ENCODE data around the gene ANTXRL.
"Not testable (repeated sequence)": the region's sequence is repeated elsewhere in the genome, so short reads cannot be mapped to it uniquely, and the experiment has no call there.

The ANTXRL gene

DNA sequence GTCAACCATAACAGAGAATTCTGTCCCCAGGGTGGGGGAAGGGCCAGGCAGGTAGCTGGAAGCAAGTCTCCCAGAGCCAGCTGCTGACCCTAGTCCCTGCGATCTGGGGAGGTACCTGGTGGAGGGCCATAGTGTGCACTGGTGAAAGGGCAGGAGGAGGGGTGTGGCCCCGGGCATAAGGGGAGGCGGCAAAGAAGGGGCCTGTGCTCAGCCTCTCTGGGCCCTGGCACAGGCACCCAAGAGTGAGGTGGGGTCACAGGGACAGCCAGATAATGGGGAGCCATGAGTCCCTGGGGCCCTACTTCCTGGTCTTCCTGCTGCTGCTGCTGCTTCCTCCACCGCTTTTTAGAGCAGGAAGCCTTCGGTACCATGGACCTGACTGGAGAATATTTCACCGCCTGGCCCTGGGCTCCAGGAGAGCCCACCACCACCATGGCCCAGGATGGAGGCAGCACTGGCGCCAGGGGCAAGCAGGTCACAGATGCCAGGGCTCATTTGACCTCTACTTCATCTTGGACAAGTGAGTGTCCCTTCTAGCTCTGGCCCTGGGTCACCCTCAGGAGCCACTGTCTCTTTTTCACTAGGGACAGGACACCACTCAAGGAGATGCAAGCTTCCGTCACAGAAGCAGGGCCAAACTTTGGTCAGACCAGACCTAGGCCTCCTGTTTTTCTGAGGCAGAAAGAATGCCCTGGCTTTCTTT lies at the start of gene ANTXRL:
Gene ANTXRL, plus strand, starts transcription at position 7 of the 703 bp plus-strand sequence. Its CDS starts 266 bp downstream, at position 273.
- DNase-seq, result peak; percentile 42

DNA sequence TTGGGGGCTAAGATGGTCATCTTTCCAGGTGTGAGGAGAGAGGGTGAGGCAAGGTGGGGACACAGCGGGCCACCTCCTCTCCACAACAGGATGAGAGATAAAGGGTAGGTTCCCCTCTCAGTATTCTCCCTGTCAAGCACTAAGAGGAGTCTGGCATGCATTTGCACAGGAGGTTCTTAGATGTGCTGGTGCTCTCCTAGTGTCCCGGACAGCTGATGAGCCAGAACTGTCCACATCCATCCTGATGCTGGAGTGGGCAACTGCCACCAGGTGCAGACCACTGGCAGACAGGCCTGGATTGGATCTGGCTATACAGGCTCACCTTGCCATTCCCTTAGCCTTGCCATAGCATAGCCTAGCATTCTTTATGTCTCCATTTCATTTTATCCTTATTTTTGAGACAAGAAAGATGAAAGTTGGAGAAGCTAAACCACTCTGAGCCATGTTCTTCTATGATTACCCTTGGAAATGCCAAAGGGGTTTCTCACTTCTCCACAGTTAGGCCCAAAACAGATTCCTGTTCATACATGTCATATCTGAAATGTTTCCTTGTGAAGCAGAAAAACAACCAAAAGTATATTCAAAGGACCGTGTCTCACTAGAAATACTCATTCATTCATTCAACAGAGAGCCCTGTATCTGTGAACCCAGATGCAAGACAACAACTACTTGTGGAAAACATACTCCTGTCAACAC lies 48.8 kb upstream of the ANTXRL start:
- peak; percentile 12 for DNase-seq

DNA sequence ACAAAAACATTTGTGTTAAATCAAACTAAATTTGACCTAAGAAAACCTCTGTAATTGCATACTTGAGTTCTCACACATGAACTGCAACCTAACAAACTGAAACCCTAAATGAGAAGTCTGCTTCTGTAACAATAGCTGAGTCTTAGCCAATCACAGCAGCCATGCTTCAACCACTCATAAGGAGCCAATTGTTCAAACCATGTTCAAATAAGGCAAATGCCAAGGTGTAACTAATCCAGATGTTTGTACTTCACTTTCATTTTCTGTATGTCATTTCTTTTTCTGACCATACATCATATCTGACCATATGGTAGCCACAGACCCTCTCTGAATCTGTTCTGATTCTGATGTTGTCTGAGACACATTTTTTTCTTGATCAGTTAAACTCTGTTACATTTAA lies 47.5 kb upstream of the ANTXRL start:
- DNase-seq, result no peak

DNA sequence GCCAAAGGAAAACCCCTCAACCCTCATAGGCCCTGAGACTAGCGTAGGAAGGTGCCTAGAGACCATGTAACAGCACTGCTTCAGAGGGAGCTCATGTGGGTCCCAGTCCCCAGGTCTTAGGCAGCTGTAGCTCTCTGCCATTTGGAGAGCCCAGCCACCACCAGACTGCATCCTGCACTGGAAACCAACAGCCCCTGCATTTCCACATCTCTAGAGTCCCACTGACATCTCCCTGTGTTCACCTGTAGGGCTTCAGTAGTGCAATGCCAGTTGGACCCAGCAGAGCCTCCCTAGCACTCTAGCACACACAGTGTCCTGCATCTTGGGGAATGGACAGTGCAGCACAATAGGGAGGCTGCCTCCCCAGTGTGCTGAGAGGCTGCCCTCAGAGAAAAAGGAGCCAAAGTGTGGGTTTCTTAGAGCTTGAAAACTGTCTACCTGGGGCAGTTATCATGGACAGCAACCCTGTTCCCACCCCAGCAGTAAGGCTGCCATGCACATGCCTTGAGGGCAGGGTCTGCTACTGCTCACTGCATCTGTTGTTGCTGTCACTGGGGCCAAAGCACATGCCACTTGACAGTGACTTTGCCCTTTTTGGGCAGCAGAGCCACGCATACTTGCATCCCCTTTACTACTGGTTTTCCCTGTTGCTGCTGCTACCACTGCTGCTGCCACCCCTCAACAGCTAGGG lies 46.7 kb upstream of the ANTXRL start:
- peak; percentile 10 for DNase-seq

DNA sequence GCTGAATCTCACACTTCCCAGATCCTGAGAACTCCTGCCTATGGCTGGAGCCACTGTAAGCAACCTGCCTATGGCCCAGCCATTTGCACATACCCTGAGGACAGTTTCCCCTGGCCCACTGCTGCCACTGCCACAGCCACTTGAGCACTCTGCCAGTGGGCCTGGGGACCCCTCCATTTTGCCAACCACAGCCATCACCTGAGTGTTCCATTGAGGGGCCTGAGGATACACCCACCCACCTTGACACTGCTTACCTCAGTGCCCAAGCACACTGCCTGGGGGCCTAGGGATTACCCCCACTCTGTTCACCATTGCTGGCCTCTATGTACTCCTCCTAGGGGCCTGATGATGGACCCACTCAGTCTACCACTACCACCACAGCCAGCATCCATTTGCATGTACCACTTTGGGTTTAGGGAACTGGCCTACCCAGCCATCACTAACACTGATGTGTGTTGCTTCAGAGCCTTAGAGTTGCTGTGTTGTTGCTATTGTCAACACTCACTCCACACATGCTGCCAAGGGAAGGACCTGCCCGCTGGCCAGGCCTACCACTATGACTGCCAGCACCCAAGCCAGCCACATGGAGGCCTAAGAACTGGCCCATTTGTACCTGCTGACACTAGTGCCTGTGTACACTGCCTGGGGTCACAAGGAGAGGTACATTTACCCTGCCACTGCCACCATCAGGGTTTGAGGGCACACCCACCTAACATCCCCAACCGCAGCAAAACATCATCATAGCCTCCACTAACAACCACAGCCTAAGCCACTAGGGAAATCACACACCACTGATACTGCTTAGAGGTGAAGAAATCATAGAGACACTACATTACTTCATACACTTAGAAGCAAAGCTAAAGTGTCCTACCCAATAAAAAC lies 45.9 kb upstream of the ANTXRL start:
- peak; percentile 40 for DNase-seq

DNA sequence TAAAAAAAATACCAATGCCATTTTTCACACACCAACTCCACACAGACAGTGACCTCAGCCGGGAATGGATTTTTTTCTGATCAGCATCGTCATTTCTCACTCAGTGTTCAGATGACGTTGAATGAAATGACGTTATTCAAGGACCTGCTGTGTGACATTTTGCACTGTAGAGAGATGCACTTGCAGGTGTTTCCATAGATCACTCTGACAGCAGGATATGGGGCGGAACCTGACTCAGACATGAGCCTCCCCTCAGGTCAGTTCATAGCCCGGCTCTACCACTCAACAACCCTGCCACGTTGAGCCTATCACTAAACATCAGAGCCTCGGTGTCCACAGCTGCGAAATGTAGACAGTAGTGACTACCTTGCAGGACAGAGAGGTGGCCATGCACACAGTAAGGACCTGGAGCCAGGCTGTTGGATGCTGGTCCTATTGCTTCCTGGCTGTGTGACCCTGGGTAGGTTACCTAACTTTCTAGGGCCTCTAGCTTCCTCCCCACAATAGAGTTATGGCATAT lies 41.4 kb upstream of the ANTXRL start:
- peak; percentile 22 for DNase-seq

DNA sequence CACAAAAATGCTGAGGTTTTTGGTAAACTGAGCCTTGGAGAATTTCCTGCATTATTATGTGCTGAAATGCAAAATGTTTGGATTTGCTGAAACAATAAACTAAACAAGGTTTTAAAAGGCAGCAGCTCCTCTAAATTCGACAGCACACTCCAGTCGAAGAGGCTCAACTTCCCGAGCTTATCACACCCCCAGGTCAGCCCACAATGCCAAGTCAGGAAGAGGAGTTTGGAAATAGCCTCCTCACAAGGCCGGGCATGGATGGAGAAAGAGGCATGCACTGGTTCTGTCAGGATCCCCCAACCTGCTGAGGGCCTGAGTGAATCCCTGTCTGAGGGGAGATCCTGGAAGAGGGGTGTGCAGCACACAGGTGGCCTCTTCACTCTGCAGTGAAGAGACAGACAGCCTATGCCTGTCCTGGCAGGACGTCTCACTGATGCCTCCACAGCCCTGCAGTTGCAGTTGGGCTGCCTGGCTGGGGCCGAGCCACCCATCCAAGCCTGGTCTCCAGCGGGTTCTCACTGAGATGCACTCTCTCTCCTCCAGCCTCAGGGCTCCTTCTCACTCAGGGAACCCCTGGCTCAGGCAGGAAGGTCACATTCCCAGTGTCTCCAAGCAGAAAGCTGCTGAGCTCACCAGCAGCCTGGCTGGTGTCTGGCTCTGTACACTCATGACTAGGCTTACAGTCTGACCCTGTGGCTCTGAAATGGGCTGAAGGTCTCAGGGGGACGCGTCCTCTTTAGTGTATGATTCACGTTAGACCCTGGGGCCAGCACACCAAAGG lies 40.2 kb upstream of the ANTXRL start:
- DNase-seq, result not testable (repeated sequence)

DNA sequence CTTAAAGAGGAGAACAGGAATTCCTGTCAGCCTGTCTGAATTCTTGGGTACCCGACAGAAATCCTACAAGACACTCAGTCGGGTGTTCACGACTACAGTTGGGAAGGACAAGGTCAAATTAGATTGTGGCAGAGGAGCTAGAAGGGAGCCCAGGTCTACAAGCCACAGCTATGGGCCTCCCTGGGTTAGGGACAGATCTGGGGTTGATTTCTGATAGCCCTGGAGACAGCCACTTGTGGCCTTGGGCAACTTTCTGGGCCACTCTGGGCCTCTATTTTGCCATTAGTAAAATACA lies 39.7 kb upstream of the ANTXRL start:
- DNase-seq, result no peak

DNA sequence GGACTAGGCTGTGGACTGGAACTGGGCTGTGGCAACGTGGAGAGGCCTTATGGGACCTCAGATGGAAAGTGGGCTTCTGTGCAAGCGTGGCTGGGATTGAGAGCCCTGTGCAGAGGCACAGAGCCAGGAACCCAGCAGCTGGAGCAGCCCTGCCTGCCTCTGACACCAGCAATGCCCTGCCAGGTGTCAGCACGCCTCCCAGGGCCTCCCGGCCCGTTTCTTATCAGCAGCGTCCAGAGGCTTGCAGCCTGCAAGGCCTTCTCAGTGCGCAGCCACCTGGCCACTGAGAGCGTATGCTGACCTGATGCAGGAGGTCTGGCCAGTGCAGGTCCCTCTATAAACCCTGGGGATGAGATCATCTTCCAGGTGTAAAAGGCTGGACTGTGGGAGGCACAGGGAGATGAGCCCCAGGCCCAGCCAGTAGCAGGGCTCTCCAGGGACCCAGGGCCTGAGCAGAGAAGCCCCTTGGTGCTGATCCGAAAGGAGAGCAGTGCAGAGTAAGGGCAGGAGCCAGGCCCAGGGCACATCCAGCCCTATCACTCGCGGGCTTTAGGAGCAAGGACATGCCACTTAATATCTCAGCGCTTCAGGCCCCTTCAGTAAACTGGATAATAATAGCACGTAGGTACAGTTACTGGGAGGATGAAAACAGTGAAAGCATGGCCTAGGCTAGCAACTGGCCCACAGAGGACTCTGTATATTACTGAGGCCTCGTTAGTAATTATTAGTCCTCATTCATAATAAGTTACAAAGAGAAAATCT lies 38.8 kb upstream of the ANTXRL start:
- DNase-seq, result peak; percentile 42

DNA sequence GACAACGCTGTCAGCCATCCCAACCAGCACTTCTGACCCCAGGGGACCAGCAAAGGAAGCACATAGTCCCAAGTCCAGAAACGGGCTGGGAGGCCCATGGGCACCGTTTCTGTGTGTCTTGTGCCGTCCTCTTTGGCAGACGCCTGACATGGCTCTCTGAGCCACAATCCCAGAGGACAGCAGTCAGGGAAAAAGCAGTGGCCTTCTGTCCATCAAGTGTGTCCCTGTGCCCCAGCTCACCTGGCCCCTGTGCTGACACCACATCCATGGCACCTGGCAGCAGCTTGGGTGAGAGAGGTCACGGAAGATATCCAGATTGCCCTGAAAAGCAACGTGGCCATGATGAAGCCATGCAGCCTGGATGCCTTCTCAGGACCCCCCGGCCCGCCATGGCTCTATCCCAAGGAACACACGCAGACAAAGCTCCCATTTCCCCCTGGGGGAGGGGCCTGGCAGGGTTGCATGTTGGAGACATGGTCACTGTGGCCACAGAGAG lies 38.1 kb upstream of the ANTXRL start:
- peak; percentile 54 for DNase-seq

DNA sequence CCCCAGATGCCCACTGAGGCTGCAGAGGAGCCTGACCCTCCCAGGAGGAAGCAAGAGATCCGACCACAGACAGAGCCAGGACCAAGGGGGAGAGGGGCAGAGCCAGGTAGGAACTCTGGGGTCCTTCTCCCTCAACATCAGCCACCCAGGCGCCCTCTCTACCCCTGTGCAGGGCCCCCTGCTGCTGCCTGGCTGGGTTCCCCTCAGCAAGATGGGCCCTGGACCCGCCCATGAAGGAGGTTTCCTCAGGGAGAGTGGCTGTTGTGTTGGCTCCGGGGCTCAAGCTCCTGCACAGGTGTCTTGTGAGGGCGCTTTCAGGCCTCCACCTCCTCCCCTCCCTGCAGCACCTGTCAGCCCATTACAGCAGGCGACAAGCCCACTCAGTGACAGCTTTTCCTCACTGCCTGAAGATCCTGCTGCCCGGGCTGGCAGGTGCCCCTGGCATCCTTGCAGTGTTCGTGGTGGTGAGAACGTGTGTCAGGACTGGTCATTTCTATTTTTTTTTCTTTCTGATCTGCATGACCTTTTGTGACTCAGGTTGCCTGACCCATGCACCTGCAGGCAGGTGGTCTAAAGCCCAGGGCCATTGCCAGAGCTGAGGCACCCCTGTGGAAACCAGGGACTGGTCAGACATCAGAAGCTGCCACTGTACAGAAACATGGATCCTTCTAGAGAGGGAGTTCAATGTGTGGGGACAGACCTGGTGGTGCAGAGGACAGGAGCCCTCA lies 37.0 kb upstream of the ANTXRL start:
- peak; percentile 41 for DNase-seq

DNA sequence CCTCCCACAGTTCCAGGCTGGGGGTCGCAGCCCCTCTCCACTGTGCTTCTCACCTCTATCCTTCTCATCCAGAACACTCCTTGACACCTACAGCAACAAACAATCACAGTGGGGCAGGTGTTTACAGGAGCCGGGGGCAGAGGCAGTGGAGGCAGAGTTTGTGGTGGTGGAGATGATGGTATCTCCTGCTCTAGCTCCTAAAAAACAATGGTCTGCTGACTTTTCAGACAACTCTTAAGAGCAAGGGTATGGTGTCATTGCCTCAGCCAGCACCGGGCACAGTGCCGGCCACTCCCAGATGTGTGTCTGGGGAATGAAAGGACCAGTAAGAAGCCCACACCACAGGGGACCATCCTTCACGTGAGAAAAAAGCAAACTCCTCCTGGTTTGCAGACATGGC lies 36.3 kb upstream of the ANTXRL start:
- peak; percentile 23 for DNase-seq

DNA sequence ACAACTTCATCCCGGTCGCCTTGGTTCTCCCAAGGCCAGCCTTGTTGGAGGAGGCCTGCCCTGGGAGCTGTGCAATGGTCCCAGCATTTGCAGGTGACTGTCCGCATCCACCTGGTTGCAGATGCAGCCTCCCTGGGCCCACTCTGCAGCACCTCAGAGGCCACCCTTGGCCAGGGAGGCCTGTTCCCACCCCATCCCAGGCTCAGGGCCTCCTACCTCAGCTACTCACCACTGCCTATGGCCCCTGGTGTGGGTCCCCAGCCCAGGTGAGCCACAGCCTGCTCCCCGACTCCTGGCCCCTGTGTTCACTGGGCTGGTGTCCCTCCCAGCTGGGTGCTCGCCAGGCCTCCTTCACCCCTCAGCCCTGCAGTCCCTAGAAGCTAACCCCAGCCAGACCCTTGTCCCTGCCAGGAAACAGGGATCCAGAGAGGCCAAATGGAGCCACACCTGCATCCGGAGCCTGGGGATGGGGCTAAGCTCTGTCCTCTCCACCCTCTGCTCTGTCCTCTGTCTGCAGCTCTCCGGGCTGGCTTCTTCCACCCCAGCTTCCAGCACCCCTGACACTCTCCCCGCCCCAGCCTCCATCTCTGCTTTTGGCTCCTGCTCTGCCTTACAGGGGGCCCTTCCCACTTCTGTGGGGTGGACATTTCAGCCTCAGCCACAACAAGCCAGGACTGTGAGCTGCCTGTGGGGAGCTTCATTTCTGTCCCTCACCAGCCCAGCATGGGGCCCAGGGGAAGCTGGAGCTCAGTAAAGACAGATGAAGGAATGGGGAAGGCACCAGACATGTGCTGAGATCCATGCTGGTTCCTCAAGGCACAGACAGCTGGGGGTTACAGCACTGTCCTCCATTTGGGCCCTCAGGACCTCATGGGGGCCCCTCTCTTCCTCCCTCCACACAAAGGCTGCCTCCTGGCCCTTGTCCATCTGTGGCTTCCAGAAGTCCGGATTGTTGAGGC lies 35.6 kb upstream of the ANTXRL start:
- DNase-seq, result peak; percentile 43

DNA sequence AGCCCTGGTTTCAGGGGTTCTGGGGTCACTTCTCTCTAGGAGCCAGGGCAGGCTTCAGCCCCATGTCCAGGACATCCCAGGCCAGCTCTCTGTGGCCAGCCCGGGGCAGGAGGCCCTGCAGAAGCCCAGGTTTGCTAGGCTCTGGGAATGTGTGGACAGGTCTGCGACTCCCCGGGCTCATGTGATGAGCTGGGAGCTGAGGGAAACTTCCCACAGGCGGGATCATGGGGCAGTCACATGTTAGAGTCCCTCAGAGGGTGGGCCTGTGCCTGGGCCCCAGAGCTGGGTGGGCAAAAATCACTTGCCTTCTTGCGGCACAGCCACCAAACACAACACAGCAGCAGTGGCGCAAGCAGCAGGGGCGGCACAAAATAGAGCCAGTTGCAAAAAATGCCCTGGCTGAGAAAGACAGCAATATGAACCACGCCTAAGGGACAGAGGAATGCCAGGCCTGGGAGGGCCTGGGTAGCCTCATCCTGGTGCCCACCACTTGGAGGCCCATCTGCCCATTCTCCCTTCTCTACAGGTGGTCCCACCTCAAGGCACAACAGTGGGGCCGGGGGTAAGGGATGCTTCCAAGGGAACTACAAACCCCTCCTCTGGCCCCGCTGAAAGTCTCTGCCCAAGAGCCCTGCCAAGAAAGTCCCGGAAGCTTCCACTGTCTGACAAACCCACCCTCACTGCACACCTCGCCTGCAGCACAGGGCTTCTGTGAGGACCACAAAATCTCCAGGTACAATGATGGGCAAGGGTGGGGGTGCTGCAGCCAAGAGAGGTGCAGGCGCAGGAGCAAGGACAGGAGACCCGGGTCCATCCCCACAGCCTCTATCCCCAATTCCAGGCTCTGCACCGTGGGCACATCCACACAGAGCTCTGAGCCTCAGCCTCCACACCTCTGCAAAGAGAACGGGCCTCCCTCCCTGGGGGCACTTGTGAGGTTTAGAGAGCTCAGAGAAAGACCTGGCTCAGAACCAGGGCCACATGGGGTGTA lies 34.6 kb upstream of the ANTXRL start:
- DNase-seq, result peak; percentile 26

DNA sequence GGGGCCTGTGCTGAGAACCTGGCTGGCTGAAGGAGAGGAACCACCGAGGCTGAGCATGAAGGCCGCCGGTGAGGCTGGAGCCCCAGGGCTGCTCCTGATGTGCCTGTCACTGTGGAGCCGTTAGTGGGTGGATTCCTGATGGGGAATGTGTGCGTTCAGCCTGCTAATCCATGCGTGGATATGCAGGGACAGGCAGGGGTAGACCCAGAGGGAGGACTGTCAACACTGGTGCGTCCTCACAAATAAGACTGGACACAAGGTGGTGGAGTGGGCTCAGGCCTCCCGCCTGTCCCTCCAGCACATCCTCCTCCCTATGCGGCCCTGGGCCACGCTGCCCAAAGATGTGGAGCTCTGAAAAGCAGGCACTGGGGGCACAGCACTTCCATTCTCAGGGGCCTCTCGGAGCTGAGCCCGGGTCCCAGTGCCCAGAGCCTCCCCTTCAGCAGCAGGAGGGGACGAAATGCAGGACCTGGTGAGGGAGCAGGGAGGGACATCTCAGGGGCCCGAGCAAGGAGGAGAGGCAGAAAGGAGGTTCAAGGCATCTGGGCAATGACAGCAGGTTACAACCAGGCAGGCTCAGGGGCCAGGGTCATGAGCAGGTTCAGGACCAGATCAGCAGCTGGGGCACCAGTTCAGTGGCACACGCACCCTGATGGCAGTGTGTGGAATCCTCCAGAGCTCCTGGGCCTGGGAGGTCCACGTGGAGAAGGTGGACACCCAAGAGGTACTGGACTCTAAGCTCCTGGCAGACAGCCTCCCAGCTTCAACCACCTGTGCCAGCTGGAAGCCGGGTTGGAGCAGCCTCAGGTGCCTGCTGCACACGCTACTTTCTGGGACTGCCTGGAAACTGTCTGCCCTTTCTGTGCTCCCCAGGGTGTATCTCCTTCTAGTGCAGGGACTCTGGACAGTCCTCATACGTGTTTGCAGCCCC lies 33.5 kb upstream of the ANTXRL start:
- no peak for DNase-seq

DNA sequence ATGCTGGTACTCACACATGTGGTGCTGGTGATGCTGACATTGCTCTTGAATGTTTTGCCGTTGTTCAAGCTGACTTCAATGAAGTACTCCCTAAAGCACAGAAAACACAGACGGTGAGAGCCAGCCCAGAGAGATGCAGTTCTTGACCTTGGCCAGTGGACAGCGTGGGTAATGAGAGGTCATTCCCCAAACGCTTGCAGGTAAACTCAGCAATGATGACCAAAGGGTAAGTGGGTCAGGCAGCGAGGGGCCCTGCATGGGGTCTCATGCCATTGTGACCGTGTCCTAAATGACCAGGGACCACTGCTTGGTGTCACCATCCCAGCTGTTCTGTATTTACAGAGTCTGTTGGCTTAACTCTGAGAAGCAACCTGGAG lies 32.8 kb upstream of the ANTXRL start:
- DNase-seq, result no peak

DNA sequence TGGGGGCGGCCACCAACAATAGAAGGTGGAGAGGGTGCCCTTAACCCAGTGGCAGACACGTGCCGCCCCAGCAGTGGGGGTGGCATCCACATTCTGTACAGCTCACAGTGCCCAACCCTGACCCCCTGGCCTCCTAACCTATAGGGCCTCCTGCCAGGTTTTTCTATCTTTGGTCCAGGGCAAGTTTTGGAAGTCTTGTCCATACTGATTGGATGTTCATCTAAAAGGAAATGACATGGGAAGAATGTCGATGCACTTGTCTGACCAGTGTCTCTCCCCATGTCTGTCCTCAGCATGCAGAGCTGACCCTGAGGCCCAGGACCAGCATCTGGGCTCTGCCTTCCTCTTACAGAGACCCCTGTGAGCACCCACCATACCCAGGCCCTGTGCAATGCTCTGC lies 32.3 kb upstream of the ANTXRL start:
- DNase-seq, result no peak

All from right forelimb (tissue), 1 donor.